NCI-H2081 treated with DMSO at 0.1 percent for 48 hours (cell line): Measurements from ENCODE around the gene LPCAT1.
"Not testable (repeated sequence)": the region's sequence is repeated elsewhere in the genome, so short reads cannot be mapped to it uniquely, and the experiment has no call there.

Experiments used
- DNase-seq: peaks from one replicate; lab custom pipeline; 2025; lab: John Stamatoyannopoulos, UW

Gene LPCAT1

DNA sequence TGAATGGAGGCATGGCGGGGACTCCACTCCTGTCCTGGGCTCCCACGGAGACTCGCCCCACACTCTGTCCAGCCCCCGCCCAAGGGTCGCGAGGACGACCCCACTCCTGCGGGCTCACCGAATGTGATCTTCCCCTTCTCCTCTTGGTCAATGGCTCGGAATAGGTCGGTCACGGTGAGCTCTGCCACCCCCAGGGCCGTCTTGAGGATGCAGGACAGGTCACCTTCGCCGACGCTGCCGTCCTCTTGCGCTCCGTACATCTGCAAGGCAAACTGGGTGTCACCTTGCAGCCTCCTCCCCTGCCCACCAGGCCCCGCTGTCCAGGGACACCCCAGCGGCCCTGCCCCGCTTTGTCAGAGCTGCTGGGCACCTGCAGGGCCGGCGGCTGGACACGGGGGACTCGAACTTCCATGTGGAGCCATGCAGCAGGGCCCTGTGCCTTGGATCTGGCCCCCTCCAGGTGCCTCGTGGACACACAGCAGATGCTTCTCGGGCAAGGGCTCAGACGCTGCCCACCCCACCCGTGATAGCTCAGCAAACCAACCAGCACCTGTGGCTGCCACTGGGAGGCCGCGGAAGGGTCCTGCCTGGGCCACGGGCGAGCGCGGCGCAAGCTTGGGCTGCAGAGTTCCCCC lies 57.0 kb downstream of the LPCAT1 start:
- DNase-seq = no peak

DNA sequence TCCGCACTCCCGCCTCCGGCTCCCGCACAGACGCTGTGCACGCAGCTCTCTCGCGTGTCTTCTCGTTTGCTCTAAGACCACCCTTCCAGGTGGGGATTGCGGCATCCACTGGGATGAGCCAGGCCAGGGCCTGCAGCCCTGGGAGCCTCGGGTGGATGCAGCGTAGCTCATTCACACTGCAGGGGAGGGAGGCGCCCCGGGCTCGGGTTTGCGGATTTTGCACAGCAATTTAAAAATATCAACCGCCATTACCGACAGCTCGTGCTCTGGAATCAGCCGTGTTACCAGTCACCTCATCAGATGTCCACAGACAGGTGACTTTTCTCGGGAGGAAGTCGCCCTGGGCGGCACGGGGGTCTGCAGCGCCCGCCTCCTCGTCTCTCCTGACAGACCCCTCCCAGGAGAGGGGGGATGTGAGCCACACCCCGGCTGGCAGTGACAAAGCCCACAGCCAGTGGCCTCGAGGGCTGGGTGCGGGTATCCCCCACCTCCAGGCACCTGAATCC lies 57.7 kb downstream of the LPCAT1 start:
- no peak for DNase-seq

DNA sequence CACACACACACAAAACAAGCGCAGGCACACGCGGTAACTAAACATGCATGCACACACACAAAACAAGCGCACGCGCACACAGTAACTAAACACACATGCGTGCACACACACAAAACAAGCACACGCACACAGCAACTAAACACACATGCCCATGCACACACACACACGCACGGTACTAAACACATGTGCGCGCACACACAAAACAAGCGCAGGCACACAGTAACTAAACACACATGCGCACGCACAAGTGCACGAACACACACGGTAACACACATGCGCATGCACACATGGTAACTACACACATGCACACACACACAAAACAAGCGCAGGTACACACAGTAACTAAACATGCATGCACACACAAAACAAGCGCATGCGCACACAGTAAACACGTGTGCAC lies 58.6 kb downstream of the LPCAT1 start:
- no peak for DNase-seq

DNA sequence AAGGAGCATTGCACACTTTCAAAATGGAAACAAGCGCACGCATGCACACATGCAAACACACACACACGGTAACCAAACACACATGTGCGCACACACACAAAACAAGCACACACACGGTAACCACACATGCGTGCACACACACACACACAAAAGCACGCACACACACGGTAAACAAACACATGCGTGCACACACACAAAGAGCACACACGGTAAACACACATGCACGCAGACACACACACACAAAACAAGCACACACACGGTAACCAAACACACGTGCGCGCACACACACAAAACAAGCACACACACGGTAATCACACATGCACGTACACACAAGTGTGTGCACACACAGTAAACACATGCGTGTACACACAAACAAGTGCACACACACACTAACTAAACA lies 59.2 kb downstream of the LPCAT1 start:
- DNase-seq = no peak

DNA sequence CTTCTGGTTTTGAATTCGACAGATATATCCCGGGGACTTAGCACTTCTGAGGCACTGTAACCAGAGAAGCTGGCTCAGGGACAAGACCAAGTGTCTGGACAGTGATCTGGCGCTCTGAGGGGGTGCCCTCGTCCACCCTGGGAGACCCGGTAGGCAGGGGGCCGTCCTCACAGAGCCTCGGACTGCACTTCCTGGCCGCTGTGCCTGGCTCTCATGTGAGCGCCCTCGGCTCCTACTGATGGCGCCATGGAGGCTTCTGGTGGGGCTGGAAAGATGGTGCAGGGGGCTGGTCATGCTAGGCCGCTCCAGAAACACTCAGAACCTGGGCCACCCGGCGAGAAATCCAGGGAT lies 59.7 kb downstream of the LPCAT1 start:
- no peak for DNase-seq

DNA sequence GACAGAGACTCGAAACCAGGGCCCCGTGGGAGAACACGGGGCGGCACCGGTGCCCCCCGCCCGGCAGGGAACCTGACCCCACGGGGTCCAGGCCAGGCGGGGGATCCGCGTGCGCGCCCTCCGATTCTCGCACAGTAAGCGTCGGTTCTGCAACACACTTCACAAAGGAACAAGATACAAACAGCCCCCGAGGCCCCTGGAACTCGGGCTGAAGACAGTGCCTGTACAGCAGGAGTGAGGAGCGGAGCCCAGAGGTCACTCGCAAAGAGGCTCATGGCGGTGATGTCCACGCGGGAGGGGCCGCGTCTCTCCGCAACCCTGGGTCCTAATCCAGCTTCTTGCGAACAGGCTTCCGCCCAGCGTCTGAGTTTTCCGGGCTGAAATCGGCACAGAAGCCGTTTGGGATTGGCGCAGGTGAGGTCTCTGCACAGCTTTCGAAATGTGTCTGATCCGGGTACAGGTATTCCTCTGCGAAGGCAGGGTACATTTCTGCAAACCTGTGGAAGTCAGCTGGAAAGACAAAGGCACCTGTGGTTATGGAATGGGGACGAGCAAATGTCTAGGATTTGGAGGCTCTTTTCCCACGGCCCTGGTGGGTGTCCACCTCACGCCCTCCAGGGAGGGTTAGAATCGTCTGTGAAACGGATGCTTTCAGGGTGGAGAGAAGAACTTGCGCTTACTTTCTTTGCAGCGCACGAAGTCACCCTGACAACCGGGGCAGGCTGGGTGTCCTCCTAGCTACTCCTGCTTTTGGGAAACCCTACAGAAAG lies 60.2 kb downstream of the LPCAT1 start:
- no peak for DNase-seq

DNA sequence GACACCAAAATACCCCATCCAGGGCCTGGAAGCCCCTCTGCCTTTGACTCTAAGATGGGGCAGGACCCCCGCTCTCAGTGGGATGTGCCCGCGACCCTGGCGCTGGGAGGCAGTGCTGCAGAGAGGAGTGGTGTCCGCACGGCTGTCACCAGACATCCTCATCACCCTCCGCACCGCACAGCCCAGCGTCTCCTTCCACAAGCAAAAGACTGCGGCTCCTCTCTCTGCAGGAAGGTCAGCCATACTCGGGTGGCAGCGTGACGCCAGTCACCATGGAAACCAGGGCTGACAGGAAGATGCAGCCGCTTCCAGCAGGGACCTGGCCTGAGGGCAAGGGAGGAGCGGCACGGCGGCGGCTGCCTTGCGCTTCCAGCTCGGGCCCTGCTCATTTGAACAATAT lies 61.4 kb downstream of the LPCAT1 start:
- DNase-seq = no peak

DNA sequence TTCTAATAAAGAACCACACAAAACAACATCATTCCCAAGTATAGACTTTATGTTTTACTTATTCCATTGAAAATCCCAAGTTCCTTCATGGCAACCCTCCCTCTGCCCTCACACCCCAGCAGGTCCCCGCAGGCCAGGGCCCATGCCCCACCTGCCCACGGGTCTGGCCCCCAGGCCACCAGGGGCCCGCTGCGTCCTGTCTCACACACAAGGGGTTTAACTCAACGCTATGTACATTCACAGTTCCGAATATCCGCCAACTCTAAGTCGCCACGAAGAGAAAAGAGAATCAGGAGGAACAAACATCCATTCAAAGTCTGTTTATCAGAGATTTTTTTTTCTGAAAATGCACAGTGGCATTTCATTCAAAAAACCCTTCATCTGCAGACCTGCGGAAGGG lies 62.4 kb downstream of the LPCAT1 start:
- DNase-seq = no peak

DNA sequence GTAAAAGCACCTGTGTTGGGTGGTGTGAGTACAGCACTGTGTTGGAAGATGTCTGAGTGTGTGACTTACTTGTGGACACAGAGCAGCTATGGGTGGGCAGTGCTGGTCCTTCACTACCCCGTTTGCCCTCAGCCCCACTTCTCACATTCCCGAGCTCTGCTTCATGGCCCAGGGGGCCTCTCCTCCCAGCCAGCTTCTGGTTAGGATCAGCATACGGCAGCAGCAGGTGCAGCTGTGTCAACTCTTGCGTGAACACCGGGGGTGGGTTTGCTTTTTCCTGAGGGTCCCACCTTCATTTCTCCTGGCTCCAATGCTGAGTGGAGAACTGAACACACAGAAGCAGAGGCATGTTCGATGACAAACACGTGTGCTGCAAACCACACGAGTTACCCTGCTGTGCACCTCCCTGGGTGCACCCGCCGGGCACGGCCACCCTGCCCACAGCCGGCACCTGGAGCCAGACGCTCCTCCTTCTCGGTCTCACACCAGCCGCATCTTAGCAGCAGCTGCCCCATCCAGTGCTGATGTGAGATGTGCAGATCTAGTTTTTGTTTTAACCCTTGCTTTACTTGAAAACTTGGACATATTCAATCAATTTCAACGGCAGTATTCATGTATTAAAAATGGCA lies 63.6 kb downstream of the LPCAT1 start:
- DNase-seq = no peak

DNA sequence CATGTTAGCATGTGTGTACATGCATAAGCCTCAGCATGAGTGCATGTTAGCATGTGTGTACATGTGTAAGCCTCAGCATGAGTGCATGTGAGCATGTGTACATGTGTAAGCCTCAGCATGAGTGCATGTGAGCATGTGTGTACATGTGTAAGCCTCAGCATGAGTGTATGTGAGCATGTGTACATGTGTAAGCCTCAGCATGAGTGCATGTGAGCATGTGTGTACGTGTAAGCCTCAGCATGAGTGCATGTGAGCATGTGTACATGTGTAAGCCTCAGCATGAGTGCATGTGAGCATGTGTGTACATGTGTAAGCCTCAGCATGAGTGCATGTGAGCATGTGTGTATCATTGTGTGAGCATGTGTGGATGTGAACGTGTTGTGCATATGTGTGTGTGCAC lies 64.3 kb downstream of the LPCAT1 start:
- DNase-seq = not testable (repeated sequence)

DNA sequence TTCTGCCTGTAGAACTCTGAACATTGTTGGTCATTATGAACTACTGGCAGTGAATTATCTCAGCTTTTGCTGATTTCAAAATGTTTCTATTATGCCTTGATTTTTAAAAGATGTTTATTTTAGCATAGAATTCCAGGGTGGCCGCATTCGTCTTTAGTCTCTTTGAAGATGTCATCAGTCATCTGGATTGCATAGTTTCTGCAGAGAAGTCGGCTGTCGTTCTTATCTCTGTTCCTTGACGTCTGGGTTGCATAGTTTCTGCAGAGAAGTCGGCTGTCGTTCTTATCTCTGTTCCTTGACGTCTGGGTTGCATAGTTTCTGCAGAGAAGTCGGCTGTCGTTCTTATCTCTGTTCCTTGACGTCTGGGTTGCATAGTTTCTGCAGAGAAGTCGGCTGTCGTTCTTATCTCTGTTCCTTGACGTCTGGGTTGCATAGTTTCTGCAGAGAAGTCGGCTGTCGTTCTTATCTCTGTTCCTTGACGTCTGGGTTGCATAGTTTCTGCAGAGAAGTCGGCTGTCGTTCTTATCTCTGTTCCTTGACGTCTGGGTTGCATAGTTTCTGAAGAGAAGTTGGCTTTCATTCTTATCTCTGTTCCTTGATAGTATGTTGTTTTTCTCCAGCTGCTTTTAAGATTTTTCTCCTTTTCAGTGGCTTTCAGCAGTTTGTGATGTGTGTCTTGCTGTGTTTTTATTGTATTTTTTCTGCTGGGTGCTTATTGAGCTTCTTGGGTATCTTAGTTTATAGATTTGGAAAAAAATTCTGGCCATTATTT lies 67.5 kb downstream of the LPCAT1 start:
- not testable (repeated sequence) for DNase-seq

DNA sequence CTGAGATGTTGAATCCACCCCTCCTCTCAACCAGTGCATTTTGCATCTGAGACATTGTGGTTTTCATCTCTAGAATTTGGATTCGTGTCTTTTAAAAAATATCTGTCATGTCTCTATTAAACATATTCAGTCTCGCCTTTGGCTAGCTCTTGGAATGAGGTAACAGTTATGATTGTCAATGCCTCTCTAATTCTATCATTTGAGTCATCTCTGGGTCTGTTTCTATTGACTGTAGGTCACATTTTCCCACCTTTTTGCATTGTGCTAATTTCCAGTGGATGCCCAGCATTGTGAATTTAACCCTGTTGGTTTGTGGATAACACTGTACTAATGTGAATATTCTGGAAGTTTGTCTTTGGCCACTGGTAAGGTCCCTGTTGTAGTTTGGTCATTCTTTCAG lies 70.1 kb downstream of the LPCAT1 start:
- DNase-seq = no peak

DNA sequence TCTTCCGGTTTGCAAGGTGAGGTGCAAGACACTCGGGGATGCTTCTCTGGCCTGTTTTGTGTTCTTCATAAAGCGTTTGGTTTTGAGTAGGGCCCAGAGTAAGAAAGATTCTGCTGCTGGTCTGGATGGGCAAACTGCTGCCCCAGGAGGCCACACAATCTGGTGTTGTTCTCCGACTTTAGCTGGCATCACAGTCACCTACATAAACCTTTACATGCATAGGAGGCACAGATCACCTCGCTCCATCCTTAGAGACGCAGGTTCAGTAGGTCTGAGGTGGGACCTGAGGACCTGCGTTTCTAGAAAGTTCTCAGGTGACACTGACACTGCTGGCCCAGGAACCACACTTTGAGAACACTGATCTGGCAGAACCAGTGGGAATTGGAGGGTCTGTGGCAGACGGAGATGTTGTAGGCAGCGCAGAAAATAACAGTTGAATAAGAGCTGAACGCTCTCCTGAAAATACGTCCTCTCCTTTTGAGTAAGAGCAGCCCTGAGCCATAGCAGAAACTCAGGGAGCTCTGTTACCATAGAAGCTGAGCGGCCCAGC lies 74.6 kb downstream of the LPCAT1 start:
- DNase-seq = no peak

DNA sequence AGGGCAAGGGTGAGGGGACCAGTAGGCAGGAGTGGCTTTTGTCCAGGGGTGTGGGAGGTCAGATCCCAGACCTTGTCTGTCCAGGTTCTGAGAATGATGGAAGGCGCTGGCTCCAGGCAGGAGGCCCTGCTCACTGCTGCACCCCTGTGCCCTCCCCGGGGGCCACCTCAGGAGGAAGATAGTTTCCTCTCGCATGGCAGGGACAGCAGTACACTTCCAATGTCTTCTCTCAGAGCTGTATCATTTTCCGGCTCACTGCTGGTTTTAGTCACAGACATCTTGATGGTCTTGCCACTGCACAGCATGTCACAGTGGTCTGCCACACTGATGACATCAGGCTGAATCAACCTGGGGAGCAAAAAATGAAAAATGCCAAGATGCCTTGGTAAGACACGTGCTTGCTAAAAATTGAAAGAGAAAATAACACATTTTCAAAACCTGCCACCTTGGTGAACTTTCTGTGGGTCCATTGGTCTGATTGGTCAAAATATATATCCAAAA lies 75.2 kb downstream of the LPCAT1 start:
- DNase-seq = no peak

DNA sequence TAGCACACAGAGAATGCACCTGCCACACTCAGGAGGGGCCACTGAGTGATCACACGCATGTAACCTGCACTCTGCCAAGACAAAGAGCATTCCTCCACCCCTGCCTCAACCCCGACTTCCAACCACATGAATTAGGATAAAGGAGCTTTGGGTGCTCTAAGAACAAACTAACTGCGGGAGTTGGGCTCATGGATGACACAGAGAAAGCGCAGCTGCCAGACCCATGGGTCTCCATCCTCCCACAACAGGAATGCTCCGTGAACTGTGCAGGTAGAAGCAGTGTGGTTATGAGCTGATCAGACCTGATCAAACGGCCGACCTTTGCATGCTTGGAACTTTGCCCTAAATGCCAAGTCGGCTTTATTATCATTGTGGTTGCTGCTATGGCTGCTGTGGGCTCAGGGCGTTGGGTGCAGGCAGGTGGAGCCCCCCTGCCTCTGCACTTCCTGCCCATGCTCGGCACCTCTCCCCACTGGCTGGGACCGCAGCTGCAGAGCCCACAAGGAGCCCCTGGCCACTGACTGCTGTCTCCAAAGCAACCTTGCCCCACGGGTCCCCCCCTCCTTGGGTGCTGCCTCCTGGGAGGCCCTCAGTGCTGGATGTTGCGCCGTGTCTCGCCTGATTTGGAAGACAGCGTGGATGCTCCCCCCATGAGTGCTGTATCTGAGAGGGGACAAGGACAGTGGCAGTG lies 75.9 kb downstream of the LPCAT1 start:
- DNase-seq = no peak

DNA sequence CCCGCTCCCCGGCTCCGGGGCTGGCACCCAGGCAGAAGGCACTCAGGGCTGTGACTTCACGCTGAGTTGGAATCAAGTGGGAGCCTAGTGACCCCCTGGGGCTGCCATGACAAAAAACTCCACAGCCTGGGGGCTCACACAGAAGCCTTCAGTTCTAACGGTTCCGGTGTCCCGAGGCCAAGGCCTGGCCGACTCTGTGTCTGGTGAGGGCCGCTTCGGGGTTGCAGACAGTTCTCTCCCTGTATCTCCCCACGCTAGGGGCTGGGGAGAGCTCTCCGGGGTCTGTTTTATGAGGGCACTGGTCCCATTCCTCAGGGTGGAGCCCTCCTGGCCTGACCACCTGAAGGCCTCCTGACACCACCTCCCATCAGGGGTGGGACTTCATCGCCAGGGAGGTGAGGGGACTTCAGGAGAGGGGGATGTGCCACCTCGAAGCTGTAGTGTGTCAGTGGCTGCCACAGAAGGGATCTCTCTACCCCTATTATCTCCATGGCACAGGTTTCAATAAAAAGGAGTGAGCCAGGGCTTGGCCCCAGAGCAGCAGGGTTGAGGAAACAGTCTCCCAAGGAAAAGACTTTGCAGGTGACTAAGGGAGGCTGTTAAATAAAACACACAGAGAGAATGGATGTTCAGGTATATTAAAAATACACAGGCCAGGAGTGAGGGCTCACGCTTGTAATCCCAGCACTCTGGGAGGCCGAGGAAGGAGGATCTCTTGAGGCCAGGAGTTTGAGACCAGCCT lies 77.0 kb downstream of the LPCAT1 start:
- no peak for DNase-seq

DNA sequence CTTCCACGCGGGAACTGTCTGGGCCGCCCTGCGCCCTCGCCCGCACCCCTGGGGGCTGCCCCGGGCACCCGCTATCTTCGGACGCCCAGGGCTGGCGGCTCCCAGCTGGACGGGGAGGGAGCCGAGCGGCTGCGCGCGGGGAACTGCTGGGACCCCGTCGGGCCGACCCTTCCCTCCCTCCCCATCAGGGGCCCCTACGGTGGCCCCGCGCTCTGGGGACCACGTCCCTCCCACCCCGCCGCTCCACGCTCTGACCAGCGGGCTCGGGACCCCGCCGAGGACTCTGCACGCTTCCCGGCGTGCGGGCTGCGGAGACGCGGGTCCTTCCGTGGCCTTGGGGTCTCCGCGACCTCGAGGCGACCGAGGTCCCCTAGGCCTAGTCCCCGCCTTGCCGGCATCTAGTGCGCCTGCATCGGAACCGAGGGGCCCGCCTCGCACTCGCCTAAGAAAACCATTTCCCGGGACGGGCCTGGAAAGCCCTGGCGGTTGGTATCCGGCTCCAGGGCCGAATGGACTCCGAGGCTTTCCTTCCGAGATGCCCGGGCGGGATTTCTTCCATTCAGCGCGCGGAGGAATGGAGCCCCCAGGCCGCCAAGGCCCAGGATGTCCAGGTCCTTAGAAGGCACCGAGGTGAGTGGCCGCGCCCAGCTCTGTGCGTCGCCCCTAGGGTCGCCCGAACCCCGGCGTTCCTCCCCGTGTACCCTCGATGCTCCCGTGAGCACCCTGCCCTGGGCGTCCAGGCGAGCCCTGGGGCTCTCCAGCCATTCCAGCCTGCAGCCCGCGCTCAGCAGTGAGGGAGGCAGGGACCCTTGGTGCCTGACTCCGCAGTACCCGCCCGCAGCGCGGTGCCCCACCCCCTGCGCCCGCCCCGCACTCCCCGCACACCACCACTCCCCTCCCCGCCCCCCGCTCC lies 77.8 kb downstream of the LPCAT1 start:
- no peak for DNase-seq

DNA sequence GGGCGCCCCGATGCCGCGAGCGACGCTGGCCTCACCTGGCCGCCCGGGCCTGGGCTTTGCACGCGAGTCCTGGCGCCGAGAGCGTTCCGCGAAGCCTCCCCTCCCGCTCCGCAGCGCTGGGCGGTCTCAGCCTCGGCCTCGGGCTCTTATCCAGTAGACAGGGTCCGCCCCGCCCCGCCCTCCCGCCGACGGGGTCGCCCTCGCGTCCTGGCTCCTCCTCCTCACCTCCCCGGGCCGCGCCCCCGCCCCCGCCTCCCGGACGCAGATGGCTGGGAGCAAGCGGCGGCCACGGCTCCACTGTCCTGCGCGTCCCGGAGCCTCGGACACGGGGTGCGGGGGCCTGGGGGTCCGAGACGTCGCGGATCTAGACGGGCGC lies 78.5 kb downstream of the LPCAT1 start, which contains the start of gene SLC6A3:
SLC6A3 (minus strand) TSS at position 128 of the 376 bp plus-strand sequence. CDS start 2,243 bp downstream, outside the sequence.
- DNase-seq = no peak

DNA sequence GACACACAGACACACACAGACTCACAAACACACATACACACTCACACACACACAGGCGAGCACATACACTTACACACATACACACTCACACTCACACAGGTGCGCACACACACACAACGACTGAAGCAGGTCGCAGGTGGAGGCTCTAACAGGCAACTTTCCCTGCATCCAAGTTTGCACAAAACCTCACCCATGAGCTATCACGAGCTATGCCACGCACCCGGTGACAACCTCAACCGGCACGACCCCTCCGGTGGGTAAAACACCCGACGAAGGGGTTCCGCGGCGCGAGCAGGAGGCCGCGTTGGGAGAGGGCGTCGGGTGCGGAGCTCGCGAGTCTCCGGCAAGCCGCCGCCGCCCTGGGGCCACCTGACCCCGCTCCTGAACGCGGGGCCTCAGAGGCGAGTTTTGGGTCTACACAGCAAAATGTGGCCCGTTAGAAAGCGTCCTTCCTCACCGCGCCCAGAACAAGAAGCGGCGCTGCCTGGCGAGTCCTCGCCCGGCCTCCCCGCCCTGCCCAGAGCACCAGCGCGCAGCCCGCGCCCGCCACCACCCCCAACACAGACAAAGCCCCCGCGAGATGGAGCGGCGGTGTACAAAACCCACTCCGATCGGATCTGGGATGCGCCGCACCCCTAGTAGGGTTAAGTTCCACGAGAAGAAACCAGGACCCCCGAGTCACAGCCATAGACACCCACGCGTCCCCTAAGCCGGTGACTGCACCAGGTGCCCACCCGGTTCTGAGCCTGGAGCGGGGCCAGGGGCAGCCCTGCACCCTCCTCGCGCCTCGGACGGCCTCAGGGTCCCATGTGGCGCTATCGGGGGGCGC lies 79.2 kb downstream of the LPCAT1 start:
- DNase-seq = no peak
